Stimulated activated CD8-positive, alpha-beta memory T cell treated with anti-CD3 and anti-CD28 coated beads, Interleukin-7, amount 100 ng/mL, for 48 hours (primary cell): ENCODE results near the gene MAPK8IP3.

Source experiments
- DNase-seq, 2 donors: peaks; one replicate each; pipeline ENCODE4 v3.0.0-alpha.2; 2020; ENCODE audit warnings: low read depth in 1 of 2; ENCODE audit errors: extremely low read depth in 1 of 2

Gene MAPK8IP3

GRCh38 chr16:1771864-1772361 lies 65.9 kb downstream of the MAPK8IP3 start:
- no peak for DNase-seq

- DNase-seq, result peak in 1 of 2 donors; percentile 44
These were observed 66.4 kb downstream of the MAPK8IP3 start, which contains the start of gene EME2 for GRCh38 chr16:1772362-1772907. EME2 (plus strand) TSS chr16:1772810; CDS start chr16:1773228, 418 bp downstream.

DNA sequence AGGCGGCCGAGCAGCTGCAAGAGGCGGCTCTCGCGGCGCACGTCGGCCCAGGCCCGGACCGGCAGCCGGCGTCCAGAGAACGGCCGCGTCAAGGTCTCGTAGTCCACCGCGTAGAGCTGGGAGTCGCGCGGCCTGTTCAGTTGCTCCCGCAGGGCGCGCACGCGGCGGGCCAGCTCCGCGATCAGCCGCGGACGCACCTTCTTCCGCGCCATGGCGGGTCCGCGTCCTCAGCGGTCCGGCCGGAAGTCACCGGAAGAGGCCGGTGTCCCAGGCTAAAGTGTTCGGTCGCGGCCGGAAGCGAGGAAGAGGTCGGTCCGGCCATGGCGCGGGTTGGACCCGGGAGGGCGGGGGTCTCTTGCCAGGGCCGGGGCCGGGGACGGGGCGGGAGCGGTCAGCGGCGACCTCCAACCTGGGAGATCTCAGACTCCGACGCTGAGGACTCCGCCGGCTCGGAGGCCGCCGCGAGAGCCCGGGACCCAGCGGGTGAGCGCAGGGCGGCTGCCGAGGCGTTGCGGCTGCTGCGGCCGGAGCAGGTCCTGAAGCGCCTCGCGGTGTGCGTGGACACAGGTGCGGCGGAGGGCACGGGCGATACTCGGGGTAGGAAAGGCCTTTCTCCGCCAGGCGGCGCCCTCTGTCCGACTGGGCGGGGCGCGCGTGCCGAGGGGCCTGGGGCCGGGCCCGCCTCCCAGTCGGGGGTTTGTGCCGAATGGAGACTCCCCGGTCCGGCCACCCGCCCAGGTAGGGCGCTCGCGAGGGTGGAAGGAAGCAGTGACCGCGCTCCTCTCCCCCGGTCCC lies 67.1 kb downstream of the MAPK8IP3 start, which contains the start of gene MRPS34:
Gene MRPS34, minus strand, starts transcription at position 227 of the 795 bp plus-strand sequence. Its CDS starts 15 bp downstream, at position 212.
- DNase-seq, result peak; percentile 53 to 69

GRCh38 chr16:1773703-1774447 lies 67.9 kb downstream of the MAPK8IP3 start:
- DNase-seq, result no peak

DNA sequence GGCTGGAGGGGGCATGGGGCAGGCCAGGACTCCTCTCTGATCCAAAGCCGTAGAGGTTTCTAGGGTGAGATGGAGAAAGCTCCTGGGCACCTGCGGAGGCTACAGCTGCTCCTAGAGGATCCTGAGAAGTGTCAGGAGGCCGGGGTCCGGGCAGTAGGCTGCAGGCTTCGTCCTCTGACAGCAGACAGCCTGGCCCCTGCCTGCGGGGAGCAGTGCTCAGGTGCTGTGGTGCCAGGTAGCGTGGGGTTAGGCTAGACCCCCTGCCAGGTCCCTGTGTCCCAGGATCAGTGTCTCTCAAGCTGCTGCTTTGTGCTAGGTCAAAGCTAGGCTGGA lies 68.4 kb downstream of the MAPK8IP3 start:
- DNase-seq, result no peak

DNA sequence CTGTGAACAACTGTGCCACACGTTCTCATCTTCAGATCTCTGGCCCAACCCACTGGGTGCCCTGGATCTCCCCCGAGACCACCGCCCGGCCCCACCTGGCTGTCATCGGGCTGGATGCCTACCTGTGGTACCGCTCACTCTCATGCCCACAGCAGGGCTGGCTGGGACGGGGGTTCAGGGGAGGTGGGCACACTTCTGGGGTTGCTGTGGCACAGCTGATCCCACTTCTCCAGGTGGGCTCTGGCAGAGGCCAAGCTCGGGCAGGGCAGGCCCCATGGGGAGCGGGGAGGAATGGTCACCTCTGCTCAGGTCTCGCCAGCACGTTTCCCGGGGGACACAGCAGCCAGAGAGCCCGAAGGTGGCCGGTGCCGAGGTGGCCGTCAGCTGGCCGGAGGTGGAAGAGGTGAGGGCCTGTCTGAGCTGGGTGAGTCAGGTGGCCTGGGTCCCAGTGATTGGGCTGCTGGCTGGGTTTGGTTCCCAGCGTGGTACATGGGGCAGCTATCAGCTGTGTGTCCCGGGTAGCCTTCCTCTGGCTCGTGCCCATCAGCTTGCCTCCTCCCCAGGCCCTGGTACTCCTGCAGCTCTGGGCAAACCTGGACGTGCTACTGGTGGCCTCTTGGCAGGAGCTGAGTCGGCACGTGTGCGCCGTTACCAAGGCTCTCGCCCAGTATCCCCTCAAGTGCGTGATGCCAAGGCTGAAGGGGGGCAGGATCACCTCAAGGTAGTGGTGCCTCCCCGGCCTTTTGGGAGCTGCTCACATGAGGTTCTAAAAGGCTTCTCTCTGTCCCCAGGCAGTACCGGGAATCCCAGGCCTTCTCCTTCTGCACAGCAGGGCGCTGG lies 69.2 kb downstream of the MAPK8IP3 start:
- DNase-seq, result no peak

DNA sequence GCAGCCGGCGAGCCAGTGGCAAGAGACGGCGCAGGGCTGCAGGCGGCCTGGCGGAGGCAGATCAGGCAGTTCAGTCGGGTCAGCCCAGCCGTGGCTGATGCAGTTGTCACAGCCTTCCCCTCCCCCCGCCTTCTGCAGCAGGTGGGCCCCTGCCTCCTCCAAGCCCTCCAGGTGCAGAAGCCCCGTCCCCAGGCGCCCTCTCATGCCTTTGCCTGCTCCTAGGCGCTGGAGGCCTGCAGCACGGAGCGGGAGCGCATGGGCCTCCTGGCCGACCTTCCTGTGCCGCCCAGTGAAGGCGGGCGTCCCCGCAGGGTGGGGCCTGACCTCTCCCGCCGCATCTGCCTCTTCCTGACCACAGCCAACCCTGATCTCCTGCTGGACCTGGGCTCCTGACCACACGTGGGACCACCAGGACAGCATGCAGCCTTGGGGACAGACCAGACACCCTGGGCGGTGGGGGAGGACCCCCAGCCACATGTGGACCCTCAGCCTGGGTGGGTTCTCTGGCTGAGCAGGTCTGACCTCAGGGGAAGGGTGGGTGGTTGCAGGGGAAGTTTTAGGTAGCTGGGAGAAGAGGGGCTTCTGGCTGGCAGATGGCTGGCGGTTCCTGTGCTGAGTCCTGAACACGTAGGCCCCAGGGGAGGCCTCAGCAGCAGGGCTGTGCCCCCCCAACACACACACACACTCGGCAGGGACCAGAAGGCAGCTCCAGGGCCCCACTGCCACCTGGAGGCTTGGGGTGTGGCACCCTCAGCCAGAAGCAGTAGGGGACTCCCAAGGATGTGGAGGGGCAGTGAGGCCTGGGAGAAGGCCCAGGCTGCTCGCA lies 70.1 kb downstream of the MAPK8IP3 start:
- no peak for DNase-seq

DNA sequence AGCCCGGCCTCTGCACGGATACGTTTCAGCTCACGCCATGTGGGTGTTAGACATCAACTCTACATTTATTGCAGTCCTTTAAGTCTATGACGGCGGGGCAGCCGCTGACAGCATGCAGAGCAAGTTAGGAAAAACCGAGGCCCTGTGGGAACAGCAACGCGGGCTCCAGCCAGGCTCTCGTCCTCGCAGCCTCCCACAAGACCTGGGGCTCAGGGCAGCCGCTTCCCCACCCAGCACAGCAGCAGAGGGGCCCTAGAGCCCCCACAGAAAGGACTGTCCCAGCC lies 70.6 kb downstream of the MAPK8IP3 start:
- no peak for DNase-seq

GRCh38 chr16:1776991-1777374 lies 71.0 kb downstream of the MAPK8IP3 start:
- DNase-seq, result no peak

- DNase-seq, result no peak
These were observed 71.6 kb downstream of the MAPK8IP3 start for GRCh38 chr16:1777375-1778199.

DNA sequence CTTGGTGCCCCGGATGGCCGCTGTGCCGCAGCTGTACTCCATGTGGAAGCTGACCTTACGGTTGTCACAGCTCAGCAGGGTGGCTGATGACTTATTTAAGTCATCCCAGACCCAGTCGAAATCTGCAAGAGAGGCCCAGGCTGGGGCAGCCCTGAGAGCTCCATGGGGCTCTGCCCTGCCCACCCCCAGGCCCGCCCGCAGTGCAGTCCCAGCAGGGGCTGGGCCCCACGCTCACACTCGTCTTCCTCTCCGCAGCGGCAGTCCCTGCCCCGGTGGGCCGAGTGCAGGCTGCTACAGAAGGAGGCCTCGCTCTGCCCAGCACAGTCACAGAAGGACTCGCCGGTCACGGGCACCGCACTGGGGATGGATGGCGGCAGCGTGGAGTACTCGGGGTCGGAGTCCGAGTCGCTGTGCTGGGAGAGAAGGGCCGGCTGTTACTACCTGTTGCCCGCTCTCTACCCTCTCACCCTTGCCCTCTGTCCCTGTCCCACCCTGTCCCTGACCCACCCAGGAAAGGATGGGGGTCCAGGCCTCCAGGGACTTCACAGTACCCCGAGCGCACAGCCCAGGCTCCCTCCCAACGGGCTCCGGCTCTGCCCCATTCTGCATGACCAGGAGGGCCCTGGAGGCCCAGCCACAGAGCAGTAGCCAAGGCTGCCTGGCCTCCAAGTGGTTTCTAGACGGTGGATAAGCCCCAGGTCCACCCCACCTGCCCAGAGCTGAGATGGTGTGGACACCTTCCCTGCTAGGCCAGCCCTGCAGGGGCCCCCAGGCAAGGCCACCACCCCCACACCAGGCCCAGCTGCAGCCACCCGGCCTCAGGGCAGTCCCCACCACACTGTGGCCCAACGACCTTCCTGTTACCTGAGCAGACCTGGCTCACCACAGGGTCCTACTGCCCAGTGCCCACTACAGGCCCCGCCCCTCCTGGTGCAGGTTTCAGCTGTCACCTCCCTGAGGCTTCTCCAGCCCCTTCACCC lies 72.5 kb downstream of the MAPK8IP3 start:
- DNase-seq, result no peak

GRCh38 chr16:1779234-1779701 lies 73.3 kb downstream of the MAPK8IP3 start:
- DNase-seq, result no peak

DNA sequence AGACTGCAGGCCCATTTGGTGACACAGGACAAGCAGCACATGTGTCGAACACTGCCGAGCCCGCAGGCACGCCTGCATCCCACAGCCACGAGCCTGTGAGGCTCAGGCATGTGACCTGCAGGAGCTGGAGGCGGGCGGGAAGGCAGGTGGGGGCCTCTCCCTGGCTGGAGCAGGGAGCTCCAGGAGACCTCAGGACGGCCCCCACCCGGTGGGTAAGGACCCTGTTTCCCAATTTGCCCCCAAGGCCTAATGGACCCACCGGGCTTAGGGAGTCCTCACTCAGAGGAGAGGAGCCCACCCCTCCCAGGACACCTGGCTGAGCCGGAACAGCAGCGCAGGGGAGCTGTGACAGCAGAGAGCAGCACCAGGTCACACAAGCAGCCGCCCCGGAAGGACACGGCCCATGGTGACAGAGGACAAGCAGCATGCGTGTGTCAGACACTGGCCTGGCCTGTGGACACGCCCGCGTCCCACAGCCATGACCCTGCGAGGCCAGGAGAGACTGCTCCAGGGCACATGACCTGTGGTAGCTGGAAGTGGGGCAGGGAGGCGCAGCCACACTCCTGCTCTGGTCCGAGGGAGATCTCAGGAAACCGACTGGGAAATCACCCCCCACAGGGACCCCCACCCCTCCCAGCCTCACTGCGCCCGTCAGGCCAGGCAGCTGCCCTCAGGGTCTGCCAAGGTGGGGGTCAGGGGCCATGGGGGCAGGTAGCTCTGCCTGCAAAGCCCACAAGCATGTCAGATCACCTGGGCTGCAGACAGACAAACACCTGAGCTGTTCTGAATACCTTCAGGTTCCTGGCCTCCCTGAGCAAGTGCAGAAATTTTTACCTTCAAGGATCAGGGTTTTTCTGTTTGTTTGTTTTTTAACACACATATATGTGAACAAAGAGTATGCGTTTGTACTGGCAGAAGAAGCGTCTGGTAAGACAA lies 74.0 kb downstream of the MAPK8IP3 start:
- no peak for DNase-seq

GRCh38 chr16:1780677-1781072 lies 74.7 kb downstream of the MAPK8IP3 start:
- DNase-seq, result no peak

DNA sequence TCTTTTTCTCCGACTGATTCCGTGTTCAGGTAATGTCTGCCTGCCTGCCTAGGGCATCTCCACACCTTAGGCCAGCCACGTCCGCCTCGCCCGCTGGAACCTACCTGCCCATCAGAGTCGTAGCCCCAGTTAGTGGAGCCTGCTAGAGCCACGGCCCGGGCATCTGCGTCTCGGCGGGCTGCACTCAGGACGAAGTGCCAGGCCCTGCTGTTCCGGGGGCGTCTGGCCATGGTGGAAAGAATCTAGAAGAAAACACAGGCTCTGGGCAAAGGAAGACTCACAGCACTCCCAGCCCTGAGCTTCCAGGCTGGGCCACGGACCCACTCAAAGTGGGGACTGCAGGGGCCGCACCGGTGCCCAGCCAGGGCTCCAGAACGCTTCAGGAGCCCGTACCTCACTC lies 75.3 kb downstream of the MAPK8IP3 start:
- no peak for DNase-seq

DNA sequence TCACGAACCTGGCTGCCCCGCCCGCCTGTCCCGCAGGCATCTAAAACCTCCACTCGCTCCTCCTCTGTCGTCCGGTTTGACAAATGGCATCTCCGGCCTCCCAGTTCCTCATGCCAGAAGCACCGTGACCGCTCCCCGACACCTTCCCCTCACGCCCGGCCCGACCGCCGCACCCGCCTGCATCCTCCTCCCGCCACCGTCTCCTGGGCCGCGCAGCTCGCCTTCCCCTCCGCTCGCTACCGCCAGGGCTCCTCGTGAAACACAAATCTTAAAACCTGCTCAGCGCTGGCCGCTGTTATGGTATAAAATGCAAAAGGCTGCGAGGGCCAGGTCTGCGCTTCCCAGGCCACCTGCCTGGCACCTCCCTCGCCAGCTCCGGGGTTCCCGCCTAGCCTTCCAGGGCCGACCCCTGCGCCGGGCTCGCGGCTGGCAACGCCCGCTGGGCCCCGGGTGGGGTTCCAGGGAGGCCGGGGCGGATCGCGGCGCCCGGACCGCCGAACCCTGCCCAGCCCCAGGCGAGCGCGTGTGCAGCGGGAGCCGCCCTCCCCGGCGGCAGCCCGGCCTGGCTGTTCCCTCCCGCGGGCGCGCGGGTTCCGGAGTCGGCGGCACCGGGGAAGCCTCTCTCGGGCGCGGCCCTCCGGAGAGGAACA lies 75.9 kb downstream of the MAPK8IP3 start:
- no peak for DNase-seq
